ENCODE results near the gene PPM1M.
"Not testable (repeated sequence)": the region's sequence is repeated elsewhere in the genome, so short reads cannot be mapped to it uniquely, and the experiment has no call there.

Gene PPM1M

DNA sequence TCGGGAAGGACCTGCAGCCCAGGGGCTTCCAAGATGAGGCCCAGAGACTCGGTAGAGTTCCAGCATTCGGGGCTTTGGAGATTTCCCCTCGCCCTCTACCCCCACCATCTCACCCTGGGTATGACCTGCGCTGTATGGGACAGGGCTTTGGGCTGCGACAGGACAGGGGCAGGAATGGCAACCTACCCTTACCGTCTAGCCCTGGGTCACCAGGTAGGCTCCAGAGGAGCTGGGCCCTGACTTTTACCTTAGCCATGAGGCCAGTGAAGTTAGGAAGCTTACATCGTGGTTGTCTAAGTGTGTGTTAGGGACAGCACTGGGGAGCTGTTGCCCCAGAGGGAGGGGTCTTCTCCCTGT is 683 bp downstream of the PPM1M start:
- peak overlapping the region; percentile 44 for H3K4me3 ChIP-seq (ENCODE audit: low read depth, low read length)

DNA sequence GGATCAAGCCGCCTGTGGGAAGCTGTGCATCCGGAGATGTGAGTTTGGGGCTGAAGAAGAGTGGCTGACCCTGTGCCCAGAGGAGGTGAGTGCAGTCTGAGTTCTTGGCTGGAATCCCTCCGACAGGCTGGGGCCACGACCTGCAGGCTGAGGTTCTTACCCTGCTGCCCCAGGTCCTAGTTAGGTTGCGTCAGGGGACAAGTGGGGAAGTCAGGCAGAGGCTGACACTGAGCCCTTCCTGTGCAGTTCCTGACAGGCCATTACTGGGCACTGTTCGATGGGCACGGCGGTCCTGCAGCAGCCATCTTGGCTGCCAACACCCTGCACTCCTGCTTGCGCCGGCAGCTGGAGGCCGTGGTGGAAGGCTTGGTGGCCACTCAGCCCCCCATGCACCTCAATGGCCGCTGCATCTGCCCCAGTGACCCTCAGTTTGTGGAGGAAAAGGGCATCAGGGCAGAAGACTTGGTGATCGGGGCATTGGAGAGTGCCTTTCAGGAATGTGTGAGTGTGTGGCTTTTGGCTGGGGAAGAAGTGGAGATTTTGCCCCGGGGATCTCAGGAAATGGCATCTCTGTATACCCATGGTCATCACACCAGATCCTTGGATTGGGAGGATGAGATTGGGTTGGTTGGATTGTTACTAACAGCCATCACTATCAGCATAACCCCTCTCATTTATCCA is 1.3 kb downstream of the PPM1M start:
- no peak overlapping the region for H3K4me3 ChIP-seq (ENCODE audit: low read depth, low read length)

DNA sequence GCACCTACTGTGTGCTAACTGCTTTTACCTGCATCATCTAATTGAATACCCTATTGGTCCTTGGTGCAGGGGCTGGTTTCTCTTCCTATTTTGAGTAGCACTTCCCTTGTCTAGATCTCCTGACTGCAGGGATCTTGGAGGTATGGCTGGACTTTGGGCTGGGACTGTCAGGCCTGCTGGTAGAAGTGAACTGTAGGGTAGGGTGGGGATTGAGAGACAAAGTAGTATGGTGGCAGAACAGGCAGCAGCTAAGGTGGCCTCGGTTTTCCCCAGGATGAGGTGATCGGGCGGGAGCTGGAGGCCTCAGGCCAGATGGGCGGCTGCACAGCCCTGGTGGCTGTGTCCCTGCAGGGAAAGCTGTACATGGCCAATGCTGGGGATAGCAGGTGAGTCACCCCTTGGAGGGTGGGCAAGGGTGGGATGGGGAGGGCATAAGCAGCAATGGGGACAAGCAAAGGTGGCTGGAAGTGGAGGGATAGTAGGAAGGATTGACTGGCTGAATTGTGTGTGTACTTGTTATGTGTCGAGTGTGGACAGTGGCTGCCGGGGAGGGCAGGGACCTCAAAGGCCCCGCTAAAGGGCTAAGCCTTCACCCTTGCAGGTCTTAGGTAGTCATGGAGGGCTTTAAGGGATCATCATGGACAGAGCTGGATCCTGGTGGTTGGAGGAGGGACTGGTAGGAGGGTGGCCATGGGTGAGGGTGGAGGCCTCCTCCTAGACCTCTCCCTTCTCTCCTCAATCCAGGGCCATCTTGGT is 2.0 kb downstream of the PPM1M start:
- H3K4me3 ChIP-seq (ENCODE audit: low read depth, low read length), result no peak overlapping the region

- no peak overlapping the region for H3K4me3 ChIP-seq (ENCODE audit: low read depth, low read length)
These were observed 2.6 kb downstream of the PPM1M start for GRCh38 chr3:52248165-52248541.

DNA sequence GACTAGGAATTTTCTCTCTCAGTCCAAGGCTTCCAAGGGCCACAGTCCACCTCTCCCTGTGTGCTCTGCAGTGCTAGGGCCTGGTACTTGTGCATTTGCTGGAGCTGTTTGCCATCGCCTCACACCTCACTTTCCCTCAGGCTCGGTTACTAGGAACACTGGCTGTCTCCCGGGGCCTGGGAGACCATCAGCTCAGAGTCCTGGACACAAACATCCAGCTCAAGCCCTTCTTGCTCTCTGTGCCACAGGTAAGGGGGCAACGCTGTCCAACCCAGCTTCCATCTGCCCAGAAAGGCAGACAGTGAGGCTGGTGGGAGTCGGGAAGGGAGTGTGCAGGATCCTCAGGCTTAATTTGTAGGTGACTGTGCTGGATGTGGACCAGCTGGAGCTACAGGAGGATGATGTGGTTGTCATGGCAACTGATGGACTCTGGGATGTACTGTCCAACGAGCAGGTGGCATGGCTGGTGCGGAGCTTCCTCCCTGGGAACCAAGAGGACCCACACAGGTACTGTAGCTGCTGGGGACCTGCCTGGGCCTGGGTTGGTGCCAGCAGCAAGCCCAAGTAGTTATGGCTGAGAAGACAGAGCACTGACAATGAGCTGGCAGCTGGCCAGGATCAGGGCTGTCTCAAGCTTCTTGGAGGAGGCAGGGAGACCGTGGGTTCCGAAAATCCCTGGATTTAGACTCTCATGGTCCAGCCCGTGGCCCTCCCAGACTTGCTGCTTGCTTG is 3.4 kb downstream of the PPM1M start:
- H3K4me3 ChIP-seq (ENCODE audit: low read depth, low read length), result no peak overlapping the region

DNA sequence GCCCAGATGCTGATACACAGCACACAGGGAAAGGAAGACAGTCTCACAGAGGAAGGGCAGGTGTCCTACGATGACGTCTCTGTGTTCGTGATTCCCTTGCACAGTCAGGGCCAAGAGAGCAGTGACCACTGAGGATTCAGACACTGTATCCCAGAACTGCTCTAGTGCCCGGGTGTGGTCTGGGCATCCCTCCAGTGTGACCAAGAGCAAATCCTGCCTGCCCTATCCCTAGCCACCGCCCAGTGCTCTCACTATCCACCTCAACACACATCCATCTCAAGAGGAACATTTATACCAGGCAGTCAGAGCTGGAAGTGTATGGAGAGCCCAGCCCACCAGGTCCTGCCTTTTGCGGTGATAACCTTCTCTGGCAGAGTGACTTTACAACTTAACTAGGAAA is 4.1 kb downstream of the PPM1M start:
- H3K4me3 ChIP-seq (ENCODE audit: low read depth, low read length), result no peak overlapping the region

DNA sequence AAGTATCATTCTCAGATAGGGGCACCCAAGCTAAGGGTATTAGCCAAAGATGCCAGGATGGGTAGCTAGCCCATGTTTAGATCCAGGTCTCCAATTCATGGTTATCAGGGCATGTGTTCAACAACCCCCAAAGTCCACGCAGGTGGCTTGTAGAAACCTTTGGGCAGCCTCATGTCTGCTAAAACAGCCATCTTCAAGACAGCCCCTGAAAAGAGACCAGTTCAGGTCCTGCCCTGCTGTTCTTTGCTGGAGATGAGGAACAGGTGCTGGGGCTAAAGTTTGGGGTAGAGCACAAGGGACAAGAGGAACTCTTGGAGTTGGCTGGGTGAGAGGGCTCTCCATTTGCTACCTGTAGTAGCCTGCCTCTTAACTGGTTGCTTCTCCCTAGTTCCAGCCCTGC is 4.6 kb downstream of the PPM1M start:
- H3K4me3 ChIP-seq (ENCODE audit: low read depth, low read length), result no peak overlapping the region

- H3K4me3 ChIP-seq (ENCODE audit: low read depth, low read length), result no peak overlapping the region
These were observed 8.1 kb downstream of the PPM1M start for GRCh38 chr3:52253314-52254304.

GRCh38 chr3:52254608-52255007 is 9.0 kb downstream of the PPM1M start:
- no peak overlapping the region for H3K4me3 ChIP-seq (ENCODE audit: low read depth, low read length)

GRCh38 chr3:52256159-52256558 is 10.6 kb downstream of the PPM1M start:
- no peak overlapping the region for H3K4me3 ChIP-seq (ENCODE audit: low read depth, low read length)

GRCh38 chr3:52256622-52257021 is 11.1 kb downstream of the PPM1M start:
- no peak overlapping the region for H3K4me3 ChIP-seq (ENCODE audit: low read depth, low read length)

GRCh38 chr3:52257911-52258310 is 12.4 kb downstream of the PPM1M start:
- no peak overlapping the region for H3K4me3 ChIP-seq (ENCODE audit: low read depth, low read length)

GRCh38 chr3:52259035-52259434 is 13.5 kb downstream of the PPM1M start:
- H3K4me3 ChIP-seq (ENCODE audit: low read depth, low read length), result no peak overlapping the region

- no peak overlapping the region for H3K4me3 ChIP-seq (ENCODE audit: low read depth, low read length)
These were observed 13.9 kb downstream of the PPM1M start for GRCh38 chr3:52259448-52259847.

DNA sequence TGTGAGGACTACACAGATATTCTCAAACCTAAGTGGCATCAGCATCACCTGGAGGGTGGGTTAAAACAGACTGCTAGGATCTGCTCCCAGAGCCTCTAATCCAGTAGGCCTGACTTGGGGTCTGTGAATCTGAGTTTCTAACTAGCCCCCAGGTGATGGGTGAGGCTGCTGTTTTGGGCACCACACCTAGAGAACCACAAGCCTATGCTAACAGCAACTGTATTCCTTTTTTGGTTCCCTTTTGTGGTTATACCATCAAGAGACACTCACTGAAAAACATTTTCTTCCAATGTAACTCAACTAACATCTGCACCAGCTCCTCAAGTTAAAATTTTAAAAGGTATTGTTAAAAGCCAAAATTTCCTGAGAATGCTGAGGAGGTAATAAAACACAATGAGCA is 16.9 kb downstream of the PPM1M start:
- H3K4me3 ChIP-seq (ENCODE audit: low read depth, low read length), result no peak overlapping the region

DNA sequence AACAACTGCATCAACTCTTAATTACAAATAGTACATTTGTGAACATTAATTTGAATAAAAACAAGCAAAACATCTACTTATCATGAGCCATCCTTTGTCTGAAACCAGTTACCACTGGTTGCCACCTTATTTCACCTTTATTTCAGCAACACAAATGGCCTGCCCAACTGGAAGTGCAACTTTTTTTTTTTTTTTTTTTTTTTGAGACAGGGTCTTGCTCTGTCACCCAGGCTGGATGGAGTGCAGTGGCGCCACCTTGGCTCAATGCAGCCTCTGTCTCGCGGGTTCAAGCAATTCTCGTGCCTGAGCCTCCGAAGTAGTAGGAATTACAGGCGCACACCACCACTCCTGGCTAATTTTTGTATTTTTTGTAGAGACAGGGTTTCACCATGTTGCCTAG is 19.8 kb downstream of the PPM1M start:
- H3K4me3 ChIP-seq (ENCODE audit: low read depth, low read length), result no peak overlapping the region

GRCh38 chr3:52268036-52268435 is 22.5 kb downstream of the PPM1M start:
- no peak overlapping the region for H3K4me3 ChIP-seq (ENCODE audit: low read depth, low read length)

DNA sequence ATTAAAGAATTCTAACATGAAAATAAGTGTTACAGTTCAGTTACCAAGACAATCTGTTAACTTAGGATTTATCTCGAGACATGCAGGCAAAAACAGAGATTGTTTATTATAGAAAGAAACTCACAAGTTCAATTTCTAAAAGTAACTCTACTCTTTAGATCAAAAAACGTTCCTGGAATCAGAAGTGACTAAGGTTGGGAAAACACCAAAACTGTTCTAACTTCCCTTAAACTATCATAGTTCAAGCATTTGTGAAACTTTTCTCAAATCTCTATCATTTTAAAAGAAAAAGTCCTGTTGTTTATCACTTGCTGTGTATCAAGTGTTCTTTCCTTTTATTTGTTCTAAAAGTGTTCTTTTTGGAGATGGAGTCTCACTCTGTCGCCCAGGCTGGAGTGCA is 24.2 kb downstream of the PPM1M start:
- no peak overlapping the region for H3K4me3 ChIP-seq (ENCODE audit: low read depth, low read length)

- H3K4me3 ChIP-seq (ENCODE audit: low read depth, low read length), result no peak overlapping the region
These were observed 24.7 kb downstream of the PPM1M start for GRCh38 chr3:52270252-52270754.

GRCh38 chr3:52272172-52272571 is 26.6 kb downstream of the PPM1M start:
- not testable (repeated sequence) for H3K4me3 ChIP-seq (ENCODE audit: low read depth, low read length)

DNA sequence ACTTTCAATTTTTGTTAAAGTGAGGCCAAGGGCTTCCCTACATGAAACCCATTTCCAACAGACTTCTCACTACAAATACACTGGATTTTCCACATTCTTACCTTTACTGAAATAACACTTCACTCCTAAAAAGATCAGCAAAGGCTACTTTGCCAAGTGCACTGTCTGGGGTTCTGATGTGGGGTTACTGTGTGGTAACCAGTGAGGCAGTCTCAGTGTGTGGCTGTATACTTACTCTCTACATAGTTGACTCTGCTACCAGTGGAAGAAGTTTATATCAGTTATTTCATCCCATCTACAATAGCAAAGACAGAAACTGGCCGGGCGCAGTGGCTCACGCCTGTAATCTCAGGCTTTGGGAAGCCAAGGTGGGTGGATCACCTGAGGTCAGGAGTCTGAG is 27.3 kb downstream of the PPM1M start:
- H3K4me3 ChIP-seq (ENCODE audit: low read depth, low read length), result no peak overlapping the region

Measured in iPS-11a (cell line).